GM12873 (cell line): Measurements from ENCODE around the gene CITED2.

Source experiments
- TF ChIP-seq, protein P1 (sequence below): IDR thresholded peaks from 2 replicates; pipeline ENCODE4 v1.5.1; 2012; ENCODE audit warnings: low read depth, mild to moderate bottlenecking, moderate library complexity, low read length, control low read depth; ENCODE audit not compliant: insufficient read depth; ENCODE audit errors: missing control alignments

Gene CITED2

DNA sequence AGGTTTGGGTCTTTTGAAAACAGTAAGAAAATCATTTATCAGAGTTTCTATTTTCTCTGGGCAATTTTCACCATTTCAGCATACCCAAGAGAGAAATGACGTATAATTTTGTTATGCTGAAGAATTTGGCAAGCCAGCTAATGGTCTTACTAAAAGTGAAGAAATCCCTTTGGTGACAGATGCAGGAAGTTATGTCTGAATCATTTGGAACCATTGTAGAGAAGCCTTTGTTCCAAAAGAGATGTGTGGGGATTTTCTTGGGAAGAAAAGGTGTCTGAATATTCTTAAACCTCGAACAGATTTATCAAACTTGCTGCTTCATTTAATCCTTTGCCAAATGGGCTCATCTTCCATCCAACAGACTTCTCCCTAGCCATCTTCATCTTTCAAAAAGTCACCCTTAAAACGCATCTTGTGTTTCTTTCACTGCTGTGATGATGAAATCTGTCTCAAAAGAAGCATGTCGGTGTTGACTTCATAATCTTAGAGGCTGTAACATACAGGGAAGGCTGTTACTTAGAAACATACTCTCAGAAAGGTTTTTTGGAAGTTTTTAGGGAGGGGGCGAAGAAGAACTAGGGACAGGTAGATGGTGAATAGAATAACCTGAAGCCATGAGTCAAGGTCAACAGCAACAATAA, 39.5 kb downstream of the CITED2 start:
- TF ChIP-seq, protein P1, sequence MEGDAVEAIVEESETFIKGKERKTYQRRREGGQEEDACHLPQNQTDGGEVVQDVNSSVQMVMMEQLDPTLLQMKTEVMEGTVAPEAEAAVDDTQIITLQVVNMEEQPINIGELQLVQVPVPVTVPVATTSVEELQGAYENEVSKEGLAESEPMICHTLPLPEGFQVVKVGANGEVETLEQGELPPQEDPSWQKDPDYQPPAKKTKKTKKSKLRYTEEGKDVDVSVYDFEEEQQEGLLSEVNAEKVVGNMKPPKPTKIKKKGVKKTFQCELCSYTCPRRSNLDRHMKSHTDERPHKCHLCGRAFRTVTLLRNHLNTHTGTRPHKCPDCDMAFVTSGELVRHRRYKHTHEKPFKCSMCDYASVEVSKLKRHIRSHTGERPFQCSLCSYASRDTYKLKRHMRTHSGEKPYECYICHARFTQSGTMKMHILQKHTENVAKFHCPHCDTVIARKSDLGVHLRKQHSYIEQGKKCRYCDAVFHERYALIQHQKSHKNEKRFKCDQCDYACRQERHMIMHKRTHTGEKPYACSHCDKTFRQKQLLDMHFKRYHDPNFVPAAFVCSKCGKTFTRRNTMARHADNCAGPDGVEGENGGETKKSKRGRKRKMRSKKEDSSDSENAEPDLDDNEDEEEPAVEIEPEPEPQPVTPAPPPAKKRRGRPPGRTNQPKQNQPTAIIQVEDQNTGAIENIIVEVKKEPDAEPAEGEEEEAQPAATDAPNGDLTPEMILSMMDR: no peak

- TF ChIP-seq, protein P1: no peak
Measured at GRCh38 chr6:139330826-139331500, 43.5 kb downstream of the CITED2 start.

GRCh38 chr6:139330306-139330705, 44.1 kb downstream of the CITED2 start:
- TF ChIP-seq, protein P1: no peak

- TF ChIP-seq, protein P1: no peak
Measured at GRCh38 chr6:139329224-139329623, 45.2 kb downstream of the CITED2 start.

DNA sequence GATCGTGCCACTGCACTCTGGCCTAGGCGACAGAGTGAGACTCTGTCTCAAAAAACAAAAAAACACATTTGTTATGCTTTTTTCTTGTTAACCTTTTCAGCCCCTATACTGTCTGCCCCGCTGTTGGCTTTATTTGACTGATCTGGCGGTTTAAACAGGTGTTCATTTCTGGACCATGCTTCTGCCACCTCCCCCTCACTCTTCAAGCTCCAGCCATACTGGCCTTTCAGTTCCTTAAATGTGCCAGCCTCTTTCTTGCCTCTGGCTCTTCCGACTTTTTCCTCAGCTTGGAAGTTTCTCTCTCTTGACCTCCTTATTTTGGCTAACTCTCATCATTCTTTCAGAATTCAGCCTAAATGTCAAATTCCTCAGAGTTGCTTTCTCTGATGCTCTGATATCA, 47.4 kb downstream of the CITED2 start:
- TF ChIP-seq, protein P1: no peak

DNA sequence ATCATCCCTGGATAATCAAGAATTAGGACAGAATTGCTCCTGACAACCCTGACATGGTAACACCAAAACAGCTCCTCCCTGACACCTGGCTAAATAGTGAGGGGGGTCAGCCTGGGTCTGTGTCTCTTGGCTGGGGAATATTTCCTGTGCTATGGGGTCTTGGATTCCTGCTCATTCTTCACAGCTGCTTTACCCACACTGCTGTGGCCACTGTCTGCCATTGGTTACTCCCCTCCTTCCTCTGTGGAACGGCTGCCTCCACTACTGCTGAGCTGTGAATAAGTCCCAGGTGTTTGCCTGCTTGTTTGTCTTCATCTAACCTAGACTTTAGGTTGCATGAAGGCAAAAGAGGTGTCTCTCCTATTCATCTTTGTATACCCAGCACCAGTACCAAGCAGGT, 48.8 kb downstream of the CITED2 start:
- TF ChIP-seq, protein P1: no peak

DNA sequence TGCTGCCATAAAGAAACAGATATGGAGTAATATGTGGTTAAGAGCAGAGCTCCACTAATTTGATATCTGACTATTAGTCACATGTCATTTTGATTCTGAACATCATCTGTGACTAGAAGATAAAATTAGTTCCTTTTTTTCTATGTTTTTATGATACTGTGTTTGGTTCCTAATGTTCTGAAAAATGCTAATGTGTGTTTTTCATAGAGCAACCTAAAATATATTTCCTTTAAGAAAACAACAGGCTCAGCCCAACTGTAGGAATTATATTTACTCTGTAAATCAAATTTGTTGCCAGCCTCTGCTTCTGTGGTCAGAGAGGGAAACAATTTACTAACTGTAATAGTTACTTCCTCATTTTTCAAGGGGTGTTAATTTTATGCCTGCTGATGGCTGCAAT, 49.3 kb downstream of the CITED2 start:
- TF ChIP-seq, protein P1: no peak
